ENCODE data around the gene FXYD6.
A peak's percentile ranks its signal among the peaks of the same experiment; 100 is the strongest.

The FXYD6 gene

DNA sequence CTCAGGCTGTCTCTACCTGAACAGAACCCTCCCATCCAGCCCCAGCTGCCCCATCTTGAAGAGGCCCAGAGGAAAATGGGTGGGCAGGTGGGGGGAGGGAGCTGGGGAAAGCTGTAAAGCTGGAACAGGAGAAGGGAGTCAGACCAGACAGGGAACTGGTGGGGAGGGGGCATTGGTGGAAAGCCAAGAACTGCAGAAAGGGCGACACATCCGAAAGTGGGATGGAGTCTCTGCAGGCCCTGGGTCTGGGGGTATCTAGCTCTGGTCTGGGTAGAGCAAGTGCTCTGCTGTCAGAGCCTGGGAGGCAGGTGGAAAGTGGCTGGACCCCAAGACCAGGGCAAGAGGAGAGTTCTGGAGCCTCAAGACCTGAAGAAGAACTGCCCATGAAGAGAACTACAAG, 45.0 kb upstream of the FXYD6 start:
- Histone ChIP-seq H3K27ac (no peak overlapping the region), H3K4me3 (no peak overlapping the region)
- no peak for DNase-seq (ENCODE audit: low spot score)
- TF ChIP-seq, protein P1, sequence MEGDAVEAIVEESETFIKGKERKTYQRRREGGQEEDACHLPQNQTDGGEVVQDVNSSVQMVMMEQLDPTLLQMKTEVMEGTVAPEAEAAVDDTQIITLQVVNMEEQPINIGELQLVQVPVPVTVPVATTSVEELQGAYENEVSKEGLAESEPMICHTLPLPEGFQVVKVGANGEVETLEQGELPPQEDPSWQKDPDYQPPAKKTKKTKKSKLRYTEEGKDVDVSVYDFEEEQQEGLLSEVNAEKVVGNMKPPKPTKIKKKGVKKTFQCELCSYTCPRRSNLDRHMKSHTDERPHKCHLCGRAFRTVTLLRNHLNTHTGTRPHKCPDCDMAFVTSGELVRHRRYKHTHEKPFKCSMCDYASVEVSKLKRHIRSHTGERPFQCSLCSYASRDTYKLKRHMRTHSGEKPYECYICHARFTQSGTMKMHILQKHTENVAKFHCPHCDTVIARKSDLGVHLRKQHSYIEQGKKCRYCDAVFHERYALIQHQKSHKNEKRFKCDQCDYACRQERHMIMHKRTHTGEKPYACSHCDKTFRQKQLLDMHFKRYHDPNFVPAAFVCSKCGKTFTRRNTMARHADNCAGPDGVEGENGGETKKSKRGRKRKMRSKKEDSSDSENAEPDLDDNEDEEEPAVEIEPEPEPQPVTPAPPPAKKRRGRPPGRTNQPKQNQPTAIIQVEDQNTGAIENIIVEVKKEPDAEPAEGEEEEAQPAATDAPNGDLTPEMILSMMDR (IDR thresholded peaks at IDR 0.05) = no peak

DNA sequence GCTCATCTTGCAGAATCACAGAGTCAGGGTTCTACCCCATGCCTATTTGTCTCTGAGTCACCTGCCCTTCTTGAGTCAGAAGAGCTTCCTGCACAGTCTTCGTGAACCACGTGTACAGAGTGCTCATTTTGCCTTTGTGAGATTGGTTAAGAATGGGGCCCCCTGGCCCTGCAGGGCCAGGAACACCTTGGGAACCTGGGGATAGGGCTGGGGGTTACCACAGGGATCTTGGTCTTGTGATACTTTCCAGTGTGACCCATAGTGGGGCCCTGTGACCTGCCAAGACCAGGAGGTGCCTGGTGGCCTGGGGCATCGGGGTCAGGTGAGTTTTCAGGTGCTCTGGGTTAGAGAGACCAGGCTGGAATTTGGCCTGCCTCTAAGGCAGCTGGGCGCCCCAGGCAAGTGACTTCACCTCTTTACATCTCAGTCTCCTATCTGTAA, 43.3 kb upstream of the FXYD6 start:
- no peak for DNase-seq (ENCODE audit: low spot score)
- TF ChIP-seq, protein P1 (IDR thresholded peaks at IDR 0.05) = no peak
- no peak overlapping the region for H3K27ac ChIP-seq
- no peak overlapping the region for H3K4me3 ChIP-seq

DNA sequence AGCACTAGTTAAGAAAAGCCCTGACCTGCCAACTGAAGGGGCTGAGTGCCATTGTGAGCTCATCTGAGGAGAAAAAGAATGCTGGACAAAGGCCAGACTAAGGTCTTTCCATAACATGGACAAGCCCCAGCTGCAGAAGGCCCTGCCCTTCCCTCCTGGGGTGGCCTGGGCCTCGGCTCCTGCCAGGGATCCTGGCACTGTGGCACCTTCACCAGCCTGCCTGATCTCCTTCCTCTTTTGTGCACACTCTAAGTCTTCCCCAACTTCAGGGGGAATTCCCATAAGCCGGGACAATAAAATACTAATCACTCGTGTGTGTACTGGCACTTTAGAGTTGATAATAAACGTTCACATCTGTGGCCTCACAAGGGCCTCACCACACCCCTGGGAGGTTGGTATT, 42.9 kb upstream of the FXYD6 start:
- Histone ChIP-seq H3K27ac (no peak overlapping the region), H3K4me3 (no peak overlapping the region)
- TF ChIP-seq, protein P1 (IDR thresholded peaks at IDR 0.05) = no peak
- DNase-seq (ENCODE audit: low spot score) = no peak

DNA sequence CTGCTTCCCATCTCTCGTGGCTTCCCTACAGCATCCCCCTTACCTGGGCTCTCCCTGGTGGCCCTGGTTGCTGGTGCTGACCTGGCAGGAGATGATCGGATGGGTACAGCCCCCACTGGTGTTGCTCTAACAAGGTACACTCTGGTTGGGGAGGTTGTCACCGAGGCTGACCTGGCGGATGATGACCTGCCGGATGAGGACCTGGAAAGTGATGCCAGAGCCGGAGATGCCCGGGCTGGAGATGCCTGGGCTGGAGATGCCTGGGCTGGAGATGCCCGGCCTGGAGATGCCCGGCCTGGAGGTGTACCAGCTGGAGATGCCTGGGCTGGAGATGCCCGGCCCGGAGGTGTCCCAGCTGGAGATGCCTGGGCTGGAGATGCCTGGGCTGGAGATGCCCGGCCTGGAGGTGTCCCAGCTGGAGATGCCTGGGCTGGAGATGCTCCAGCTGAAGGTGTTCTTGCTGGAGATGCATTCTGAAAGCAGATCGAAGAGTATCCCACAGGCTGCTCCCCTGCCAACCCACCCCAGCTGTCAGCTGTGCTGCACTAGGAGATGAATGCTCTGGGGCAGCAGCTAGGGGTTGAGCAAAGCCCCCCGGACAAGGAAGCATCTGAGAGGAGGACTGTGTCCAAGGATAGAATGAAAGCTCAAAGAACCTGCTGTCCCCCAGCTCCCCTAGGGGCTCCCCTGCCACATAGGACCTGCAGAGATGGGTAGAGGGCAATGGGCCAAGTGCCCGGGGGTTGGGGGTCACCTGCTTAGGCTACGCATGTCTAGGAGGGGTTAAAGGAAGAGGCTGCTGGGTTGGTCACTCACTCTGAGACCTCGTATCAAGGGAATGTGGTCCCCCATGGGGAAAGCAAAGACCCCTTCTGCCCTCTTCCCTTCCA, 42.2 kb upstream of the FXYD6 start:
- TF ChIP-seq, protein P1 (IDR thresholded peaks at IDR 0.05) = no peak
- Histone ChIP-seq H3K4me3 (no peak overlapping the region), H3K27ac (no peak overlapping the region)
- peak; percentile 59 for DNase-seq (ENCODE audit: low spot score)

DNA sequence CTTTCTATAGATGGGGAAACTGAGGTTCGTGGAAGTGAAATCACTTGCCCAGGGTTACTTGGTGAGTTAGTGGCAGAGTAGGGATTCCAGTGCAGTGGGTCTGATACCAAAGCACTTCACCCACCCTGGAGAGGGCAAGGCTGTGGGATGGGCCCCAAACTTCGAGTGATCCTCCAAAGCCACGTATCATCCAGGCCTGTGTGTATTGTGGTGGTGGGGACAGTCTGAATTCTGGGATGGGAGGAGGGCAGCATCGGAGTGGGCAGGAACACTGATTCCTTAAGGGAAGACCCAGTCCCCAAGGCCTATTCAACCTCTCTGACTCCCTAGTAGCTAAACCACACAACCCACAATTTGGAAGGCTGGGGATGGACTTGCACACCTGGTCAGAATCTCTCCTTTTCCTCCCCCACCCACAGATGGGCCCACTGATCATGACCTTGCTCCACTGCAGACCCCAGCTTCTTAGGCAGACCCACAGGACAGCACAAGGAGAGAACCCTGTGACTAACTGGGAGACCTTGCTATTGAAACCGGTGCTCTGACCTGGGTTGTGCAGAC, 41.2 kb upstream of the FXYD6 start:
- no peak overlapping the region for H3K4me3 ChIP-seq
- TF ChIP-seq, protein P1 (IDR thresholded peaks at IDR 0.05) = no peak
- peak; percentile 45 for DNase-seq (ENCODE audit: low spot score)
- H3K27ac ChIP-seq = no peak overlapping the region

DNA sequence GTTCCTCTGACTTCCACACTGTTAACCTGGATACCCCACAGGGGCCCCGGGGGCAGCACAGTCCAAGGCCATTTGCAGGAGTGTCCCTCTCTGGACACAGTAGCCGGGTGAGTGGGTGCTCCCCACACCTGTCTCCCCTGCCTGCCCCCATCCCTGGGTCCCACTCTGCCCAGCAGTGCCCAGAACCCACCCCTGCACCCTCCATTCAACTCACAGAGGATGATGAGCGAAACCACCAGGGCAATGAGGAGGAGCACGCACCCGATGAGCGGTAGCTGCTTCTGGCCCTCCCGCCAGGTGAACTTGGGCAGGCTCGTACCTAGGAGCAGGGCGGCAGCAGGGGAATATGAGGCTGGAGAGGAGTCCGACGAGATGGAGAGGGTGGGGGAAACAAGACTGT, 40.5 kb upstream of the FXYD6 start:
- H3K27ac ChIP-seq = no peak overlapping the region
- TF ChIP-seq, protein P1 (IDR thresholded peaks at IDR 0.05) = no peak
- peak; percentile 50 for DNase-seq (ENCODE audit: low spot score)

More for the DNA sequence above, 40.5 kb upstream of the FXYD6 start:
- H3K4me3 ChIP-seq = no peak overlapping the region
